ENCODE measurements around the gene TNPO3. TPM values are rescaled to one million over a fixed set of nuclear protein-coding genes. Genes with fewer than 3 reads are reported as not detected.

Gene TNPO3
- polyA plus RNA-seq, 1 donor from 2014 or later, result 47.7 TPM

DNA sequence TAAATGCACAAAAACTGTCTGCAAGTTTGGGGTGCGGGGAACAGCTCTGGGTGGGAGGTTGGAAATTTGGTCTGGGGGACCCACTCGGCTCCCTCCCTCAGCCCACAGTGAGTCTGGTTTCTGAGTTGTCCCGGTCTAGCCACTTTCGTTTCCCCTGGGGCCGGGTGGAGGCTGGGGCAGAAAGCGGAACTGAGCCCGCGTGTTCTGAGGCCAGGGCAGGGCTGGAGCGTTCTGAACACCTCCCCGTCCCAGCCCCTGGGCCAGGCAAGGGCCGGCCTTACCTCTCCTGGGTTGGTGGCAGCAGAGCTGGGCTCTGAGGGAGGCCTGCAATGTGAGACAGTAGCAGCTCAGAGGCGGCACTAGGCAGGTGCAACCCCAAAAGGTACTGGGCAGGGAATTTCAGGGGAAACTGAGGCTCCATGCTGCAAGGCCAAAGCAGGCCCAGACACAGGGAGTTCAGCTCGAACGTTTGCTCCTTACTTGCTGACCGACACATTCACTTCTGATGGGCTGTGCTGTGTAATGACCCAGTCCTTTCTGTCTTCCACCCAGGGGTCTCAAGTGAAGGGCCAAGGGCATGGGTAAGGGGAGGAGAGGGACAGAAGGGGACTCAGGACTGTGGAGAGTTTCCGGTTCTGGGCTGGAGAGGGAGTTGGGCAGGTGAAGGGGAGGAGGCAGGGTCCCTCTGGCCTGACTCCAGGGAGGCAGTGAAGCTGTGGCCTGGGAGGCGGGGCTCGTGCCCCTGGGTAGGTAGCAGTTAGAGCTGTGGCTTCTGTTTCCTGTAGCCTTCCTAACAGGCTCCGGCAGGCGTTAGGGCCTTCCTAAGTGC lies 114.2 kb downstream of the TNPO3 start:
- no peaks in the 10 kb centered on the region for H3F3A ChIP-seq (ENCODE audit: insufficient read depth, low read length, poor library complexity, severe bottlenecking)

DNA sequence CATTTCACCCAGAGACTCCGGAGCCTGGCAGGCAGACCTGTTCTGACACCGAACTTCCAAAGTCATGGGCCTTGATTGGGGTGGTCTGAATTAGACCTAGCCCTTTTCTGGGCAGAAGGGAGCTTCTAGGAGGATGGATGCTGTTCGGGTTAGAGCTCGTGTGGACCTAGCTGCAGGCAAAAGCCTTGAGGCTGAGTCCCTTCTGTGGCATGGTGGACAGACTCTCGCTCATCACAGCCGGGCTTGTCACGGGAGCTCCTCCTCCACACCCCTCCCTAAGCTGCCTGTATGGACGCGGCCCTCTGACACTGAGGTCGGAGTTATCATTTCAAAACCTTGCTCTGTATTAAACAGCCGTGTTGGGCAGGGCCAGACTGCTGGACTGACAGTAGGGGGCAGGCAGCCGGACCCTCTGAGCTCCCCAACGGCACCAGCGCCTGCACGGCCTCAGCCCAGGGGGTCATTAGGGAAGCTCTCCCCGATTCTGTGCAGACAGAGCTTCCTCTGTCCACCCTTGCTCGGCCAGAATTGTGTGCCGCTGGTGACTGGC lies 115.0 kb downstream of the TNPO3 start:
- Histone ChIP-seq H3K79me2 (replicated peaks; ENCODE audit: insufficient read depth, low read length) (no peaks in the 10 kb centered on the region), H3K27me3 (ENCODE audit: insufficient read depth, low read depth, low read length) (peaks cover 47% of the 10 kb centered on the region)
- TF ChIP-seq, protein P1, sequence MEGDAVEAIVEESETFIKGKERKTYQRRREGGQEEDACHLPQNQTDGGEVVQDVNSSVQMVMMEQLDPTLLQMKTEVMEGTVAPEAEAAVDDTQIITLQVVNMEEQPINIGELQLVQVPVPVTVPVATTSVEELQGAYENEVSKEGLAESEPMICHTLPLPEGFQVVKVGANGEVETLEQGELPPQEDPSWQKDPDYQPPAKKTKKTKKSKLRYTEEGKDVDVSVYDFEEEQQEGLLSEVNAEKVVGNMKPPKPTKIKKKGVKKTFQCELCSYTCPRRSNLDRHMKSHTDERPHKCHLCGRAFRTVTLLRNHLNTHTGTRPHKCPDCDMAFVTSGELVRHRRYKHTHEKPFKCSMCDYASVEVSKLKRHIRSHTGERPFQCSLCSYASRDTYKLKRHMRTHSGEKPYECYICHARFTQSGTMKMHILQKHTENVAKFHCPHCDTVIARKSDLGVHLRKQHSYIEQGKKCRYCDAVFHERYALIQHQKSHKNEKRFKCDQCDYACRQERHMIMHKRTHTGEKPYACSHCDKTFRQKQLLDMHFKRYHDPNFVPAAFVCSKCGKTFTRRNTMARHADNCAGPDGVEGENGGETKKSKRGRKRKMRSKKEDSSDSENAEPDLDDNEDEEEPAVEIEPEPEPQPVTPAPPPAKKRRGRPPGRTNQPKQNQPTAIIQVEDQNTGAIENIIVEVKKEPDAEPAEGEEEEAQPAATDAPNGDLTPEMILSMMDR (IDR thresholded peaks at IDR 0.05; ENCODE audit: poor library complexity, severe bottlenecking), result no peak
- TF ChIP-seq SMC3 (conservative IDR thresholded peaks at IDR 0.05; ENCODE audit: poor library complexity) (no peak), EP300 (conservative IDR thresholded peaks at IDR 0.05; ENCODE audit: poor library complexity, severe bottlenecking) (no peak), POLR2AphosphoS5 (IDR thresholded peaks at IDR 0.05) (no peak), TAF1 (IDR thresholded peaks at IDR 0.05; ENCODE audit: low read depth) (no peak), MXI1 (conservative IDR thresholded peaks at IDR 0.05; ENCODE audit: poor library complexity, severe bottlenecking) (no peak), EZH2 (IDR thresholded peaks at IDR 0.05; ENCODE audit: borderline replicate concordance, insufficient read depth, low read length, poor library complexity, severe bottlenecking) (no peak)
- TF ChIP-seq, protein P2, sequence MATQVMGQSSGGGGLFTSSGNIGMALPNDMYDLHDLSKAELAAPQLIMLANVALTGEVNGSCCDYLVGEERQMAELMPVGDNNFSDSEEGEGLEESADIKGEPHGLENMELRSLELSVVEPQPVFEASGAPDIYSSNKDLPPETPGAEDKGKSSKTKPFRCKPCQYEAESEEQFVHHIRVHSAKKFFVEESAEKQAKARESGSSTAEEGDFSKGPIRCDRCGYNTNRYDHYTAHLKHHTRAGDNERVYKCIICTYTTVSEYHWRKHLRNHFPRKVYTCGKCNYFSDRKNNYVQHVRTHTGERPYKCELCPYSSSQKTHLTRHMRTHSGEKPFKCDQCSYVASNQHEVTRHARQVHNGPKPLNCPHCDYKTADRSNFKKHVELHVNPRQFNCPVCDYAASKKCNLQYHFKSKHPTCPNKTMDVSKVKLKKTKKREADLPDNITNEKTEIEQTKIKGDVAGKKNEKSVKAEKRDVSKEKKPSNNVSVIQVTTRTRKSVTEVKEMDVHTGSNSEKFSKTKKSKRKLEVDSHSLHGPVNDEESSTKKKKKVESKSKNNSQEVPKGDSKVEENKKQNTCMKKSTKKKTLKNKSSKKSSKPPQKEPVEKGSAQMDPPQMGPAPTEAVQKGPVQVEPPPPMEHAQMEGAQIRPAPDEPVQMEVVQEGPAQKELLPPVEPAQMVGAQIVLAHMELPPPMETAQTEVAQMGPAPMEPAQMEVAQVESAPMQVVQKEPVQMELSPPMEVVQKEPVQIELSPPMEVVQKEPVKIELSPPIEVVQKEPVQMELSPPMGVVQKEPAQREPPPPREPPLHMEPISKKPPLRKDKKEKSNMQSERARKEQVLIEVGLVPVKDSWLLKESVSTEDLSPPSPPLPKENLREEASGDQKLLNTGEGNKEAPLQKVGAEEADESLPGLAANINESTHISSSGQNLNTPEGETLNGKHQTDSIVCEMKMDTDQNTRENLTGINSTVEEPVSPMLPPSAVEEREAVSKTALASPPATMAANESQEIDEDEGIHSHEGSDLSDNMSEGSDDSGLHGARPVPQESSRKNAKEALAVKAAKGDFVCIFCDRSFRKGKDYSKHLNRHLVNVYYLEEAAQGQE (IDR thresholded peaks at IDR 0.05; ENCODE audit: borderline replicate concordance), result no peak

More for the DNA sequence above, 114.2 kb downstream of the TNPO3 start:
- Histone ChIP-seq H3K36me3 (ENCODE audit: insufficient read depth, low read length) (no peaks in the 10 kb centered on the region), H3K9me3 (ENCODE audit: low read length) (no peaks in the 10 kb centered on the region), H3K9ac (ENCODE audit: low read length) (no peak overlapping the region), H3K79me2 (replicated peaks; ENCODE audit: insufficient read depth, low read length) (no peaks in the 10 kb centered on the region), H2AFZ (ENCODE audit: low read depth, low read length) (no peak overlapping the region), H3K4me3 (ENCODE audit: low read length) (no peak overlapping the region), H4K20me1 (ENCODE audit: insufficient read depth) (no peaks in the 10 kb centered on the region), H3K9me2 (ENCODE audit: insufficient read depth, low read length) (no peaks in the 10 kb centered on the region), H3K27me3 (ENCODE audit: insufficient read depth, low read depth, low read length) (peaks cover 43% of the 10 kb centered on the region), H3K4me2 (ENCODE audit: low read length) (no peak overlapping the region), H3K27ac (ENCODE audit: low read length) (no peak overlapping the region)
- TF ChIP-seq POLR2AphosphoS5 (IDR thresholded peaks at IDR 0.05) (no peak), SMC3 (conservative IDR thresholded peaks at IDR 0.05; ENCODE audit: poor library complexity) (no peak), MXI1 (conservative IDR thresholded peaks at IDR 0.05; ENCODE audit: poor library complexity, severe bottlenecking) (no peak), TAF1 (IDR thresholded peaks at IDR 0.05; ENCODE audit: low read depth) (no peak), EZH2 (IDR thresholded peaks at IDR 0.05; ENCODE audit: borderline replicate concordance, insufficient read depth, low read length, poor library complexity, severe bottlenecking) (no peak), EP300 (conservative IDR thresholded peaks at IDR 0.05; ENCODE audit: poor library complexity, severe bottlenecking) (no peak), RAD21 (conservative IDR thresholded peaks at IDR 0.05) (no peak)
- TF ChIP-seq, protein P1 (IDR thresholded peaks at IDR 0.05; ENCODE audit: poor library complexity, severe bottlenecking), result no peak
- TF ChIP-seq, protein P2 (IDR thresholded peaks at IDR 0.05; ENCODE audit: borderline replicate concordance), result no peak

More for the DNA sequence above, 115.0 kb downstream of the TNPO3 start:
- Histone ChIP-seq H3K9me2 (ENCODE audit: insufficient read depth, low read length) (no peaks in the 10 kb centered on the region), H3K4me3 (ENCODE audit: low read length) (no peak overlapping the region), H3K27ac (ENCODE audit: low read length) (no peak overlapping the region), H3K36me3 (ENCODE audit: insufficient read depth, low read length) (no peaks in the 10 kb centered on the region), H3K9ac (ENCODE audit: low read length) (no peak overlapping the region), H2AFZ (ENCODE audit: low read depth, low read length) (no peak overlapping the region), H3K4me2 (ENCODE audit: low read length) (no peak overlapping the region), H3F3A (ENCODE audit: insufficient read depth, low read length, poor library complexity, severe bottlenecking) (no peaks in the 10 kb centered on the region), H3K9me3 (ENCODE audit: low read length) (no peaks in the 10 kb centered on the region), H4K20me1 (ENCODE audit: insufficient read depth) (no peaks in the 10 kb centered on the region)

All from neural cell (in vitro differentiated cells).